Measurements from ENCODE around the gene SBF2.

SBF2 gene

DNA sequence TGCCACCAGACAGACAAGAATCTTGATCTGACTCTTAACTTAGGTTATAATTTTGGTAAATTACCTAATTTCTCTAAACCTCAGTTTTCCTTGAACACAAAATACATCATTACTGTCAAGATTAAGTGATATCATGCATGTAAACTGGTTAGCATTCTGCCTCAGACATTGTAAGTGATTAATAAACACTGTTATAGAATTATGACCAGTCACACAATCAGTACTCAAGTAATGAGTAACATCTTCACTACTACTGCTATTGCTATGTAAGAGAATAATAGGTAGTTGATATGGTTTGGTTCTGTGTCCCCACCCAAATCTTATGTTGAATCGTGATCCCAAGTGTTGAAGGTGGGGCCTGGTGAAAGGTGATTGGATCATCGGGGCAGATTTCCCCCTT, 218.9 kb downstream of the SBF2 start:
- H3K79me2 ChIP-seq (ENCODE audit: insufficient read depth, low read length), result no peaks in the 10 kb centered on the region

DNA sequence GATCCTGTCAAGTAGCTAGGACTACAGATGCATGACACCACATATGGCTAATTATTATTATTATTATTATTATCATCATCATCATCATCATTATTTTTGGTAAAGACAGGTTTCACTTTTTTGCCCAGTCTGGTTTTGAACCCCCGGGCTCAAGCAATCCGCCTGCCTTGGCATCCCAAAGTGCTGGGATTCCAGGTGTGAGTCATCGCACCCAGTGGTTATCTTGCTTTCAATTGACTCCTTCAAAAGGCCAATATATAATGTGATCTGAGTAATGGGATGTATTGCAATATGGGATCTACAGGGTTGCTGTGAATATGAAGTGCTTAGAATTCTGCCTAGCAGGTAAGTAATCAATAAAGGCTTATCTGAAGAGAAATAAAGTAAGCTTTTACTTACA, 221.2 kb downstream of the SBF2 start:
- Histone ChIP-seq H3K27ac (ENCODE audit: low read depth, low read length, poor library complexity, severe bottlenecking) (no peak overlapping the region), H3K9me3 (ENCODE audit: low read length) (no peaks in the 10 kb centered on the region), H3K79me2 (ENCODE audit: insufficient read depth, low read length) (no peaks in the 10 kb centered on the region), H3K4me3 (ENCODE audit: low read depth, low read length, poor library complexity, severe bottlenecking) (no peak overlapping the region), H3K9ac (ENCODE audit: low read length) (no peak overlapping the region), H3F3A (ENCODE audit: insufficient read depth, low read length) (no peaks in the 10 kb centered on the region), H2AFZ (ENCODE audit: low read length) (no peak overlapping the region), H3K4me2 (ENCODE audit: low read length) (no peak overlapping the region), H3K27me3 (ENCODE audit: insufficient read depth, low read length) (no peaks in the 10 kb centered on the region), H4K20me1 (ENCODE audit: insufficient read depth, low read length) (no peaks in the 10 kb centered on the region), H3K4me1 (ENCODE audit: insufficient read depth, low read length, severe bottlenecking) (no peaks in the 10 kb centered on the region), H3K36me3 (ENCODE audit: insufficient read depth, low read length) (no peaks in the 10 kb centered on the region), H3K9me2 (ENCODE audit: low read depth, low read length) (no peaks in the 10 kb centered on the region)
- TF ChIP-seq EZH2 (IDR thresholded peaks at IDR 0.05; ENCODE audit: borderline replicate concordance, low read length), result no peak
- TF ChIP-seq, protein P1, sequence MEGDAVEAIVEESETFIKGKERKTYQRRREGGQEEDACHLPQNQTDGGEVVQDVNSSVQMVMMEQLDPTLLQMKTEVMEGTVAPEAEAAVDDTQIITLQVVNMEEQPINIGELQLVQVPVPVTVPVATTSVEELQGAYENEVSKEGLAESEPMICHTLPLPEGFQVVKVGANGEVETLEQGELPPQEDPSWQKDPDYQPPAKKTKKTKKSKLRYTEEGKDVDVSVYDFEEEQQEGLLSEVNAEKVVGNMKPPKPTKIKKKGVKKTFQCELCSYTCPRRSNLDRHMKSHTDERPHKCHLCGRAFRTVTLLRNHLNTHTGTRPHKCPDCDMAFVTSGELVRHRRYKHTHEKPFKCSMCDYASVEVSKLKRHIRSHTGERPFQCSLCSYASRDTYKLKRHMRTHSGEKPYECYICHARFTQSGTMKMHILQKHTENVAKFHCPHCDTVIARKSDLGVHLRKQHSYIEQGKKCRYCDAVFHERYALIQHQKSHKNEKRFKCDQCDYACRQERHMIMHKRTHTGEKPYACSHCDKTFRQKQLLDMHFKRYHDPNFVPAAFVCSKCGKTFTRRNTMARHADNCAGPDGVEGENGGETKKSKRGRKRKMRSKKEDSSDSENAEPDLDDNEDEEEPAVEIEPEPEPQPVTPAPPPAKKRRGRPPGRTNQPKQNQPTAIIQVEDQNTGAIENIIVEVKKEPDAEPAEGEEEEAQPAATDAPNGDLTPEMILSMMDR (IDR thresholded peaks at IDR 0.05; ENCODE audit: low read length), result no peak

More for the DNA sequence above, 218.9 kb downstream of the SBF2 start:
- no peaks in the 10 kb centered on the region for H3K27me3 ChIP-seq (ENCODE audit: insufficient read depth, low read length)
- no peak overlapping the region for H2AFZ ChIP-seq (ENCODE audit: low read length)
- H3F3A ChIP-seq (ENCODE audit: insufficient read depth, low read length), result no peaks in the 10 kb centered on the region
- no peaks in the 10 kb centered on the region for H3K9me2 ChIP-seq (ENCODE audit: low read depth, low read length)
- no peak overlapping the region for H3K9ac ChIP-seq (ENCODE audit: low read length)
- no peaks in the 10 kb centered on the region for H3K4me1 ChIP-seq (ENCODE audit: insufficient read depth, low read length, severe bottlenecking)
- no peak overlapping the region for H3K4me2 ChIP-seq (ENCODE audit: low read length)
- TF ChIP-seq, protein P1 (IDR thresholded peaks at IDR 0.05; ENCODE audit: low read length), result no peak
- TF ChIP-seq EZH2 (IDR thresholded peaks at IDR 0.05; ENCODE audit: borderline replicate concordance, low read length), result no peak
- H3K36me3 ChIP-seq (ENCODE audit: insufficient read depth, low read length), result no peaks in the 10 kb centered on the region
- no peak overlapping the region for H3K27ac ChIP-seq (ENCODE audit: low read depth, low read length, poor library complexity, severe bottlenecking)
- H4K20me1 ChIP-seq (ENCODE audit: insufficient read depth, low read length), result no peaks in the 10 kb centered on the region
- H3K4me3 ChIP-seq (ENCODE audit: low read depth, low read length, poor library complexity, severe bottlenecking), result no peak overlapping the region
- H3K9me3 ChIP-seq (ENCODE audit: low read length), result peaks cover 4% of the 10 kb centered on the region

DNA sequence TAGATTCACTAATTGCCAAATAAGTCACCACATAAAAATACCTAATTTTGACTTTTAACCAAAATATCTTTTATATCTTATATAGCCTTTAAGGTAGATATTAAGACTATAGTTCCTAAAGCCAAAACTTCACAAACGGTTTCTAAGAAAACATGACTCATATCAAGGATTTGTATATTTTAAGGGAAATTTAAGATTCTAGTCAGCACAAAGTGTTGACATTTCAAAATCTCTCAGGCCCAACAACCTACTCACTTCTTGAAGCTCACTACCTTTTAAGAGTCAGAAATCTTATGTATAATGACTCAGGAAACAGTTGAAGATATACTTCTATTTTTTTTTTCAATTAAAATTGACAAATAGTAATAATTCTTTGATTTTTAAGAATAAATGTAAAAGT, 221.9 kb downstream of the SBF2 start:
- Histone ChIP-seq H3K27me3 (ENCODE audit: insufficient read depth, low read length) (no peaks in the 10 kb centered on the region), H3K4me1 (ENCODE audit: insufficient read depth, low read length, severe bottlenecking) (no peaks in the 10 kb centered on the region), H3K9me3 (ENCODE audit: low read length) (no peaks in the 10 kb centered on the region), H2AFZ (ENCODE audit: low read length) (no peak overlapping the region), H3K79me2 (ENCODE audit: insufficient read depth, low read length) (no peaks in the 10 kb centered on the region), H3K27ac (ENCODE audit: low read depth, low read length, poor library complexity, severe bottlenecking) (no peak overlapping the region), H3F3A (ENCODE audit: insufficient read depth, low read length) (no peaks in the 10 kb centered on the region), H3K36me3 (ENCODE audit: insufficient read depth, low read length) (no peaks in the 10 kb centered on the region), H3K9ac (ENCODE audit: low read length) (no peak overlapping the region), H3K9me2 (ENCODE audit: low read depth, low read length) (no peaks in the 10 kb centered on the region), H3K4me2 (ENCODE audit: low read length) (no peak overlapping the region), H3K4me3 (ENCODE audit: low read depth, low read length, poor library complexity, severe bottlenecking) (no peak overlapping the region), H4K20me1 (ENCODE audit: insufficient read depth, low read length) (no peaks in the 10 kb centered on the region)
- TF ChIP-seq EZH2 (IDR thresholded peaks at IDR 0.05; ENCODE audit: borderline replicate concordance, low read length), result no peak
- TF ChIP-seq, protein P1 (IDR thresholded peaks at IDR 0.05; ENCODE audit: low read length), result no peak

Measured in OCI-LY1 (cell line).